ENCODE measurements around the gene GLI1. TPM values are rescaled to one million over a fixed set of nuclear protein-coding genes. Genes with fewer than 3 reads are reported as not detected.
A peak's percentile ranks its signal among the peaks of the same experiment; 100 is the strongest.

The GLI1 gene
- polyA plus RNA-seq, 10 donors, result 6.4 to 18.4 (median 10.7) TPM

- DNase-seq, result peak in 2 of 3 donors; percentile 48 to 70
These were observed 58.8 kb downstream of the GLI1 start for GRCh38 chr12:57518176-57518919.

GRCh38 chr12:57518920-57519795 is 59.6 kb downstream of the GLI1 start:
- no peak for DNase-seq

DNA sequence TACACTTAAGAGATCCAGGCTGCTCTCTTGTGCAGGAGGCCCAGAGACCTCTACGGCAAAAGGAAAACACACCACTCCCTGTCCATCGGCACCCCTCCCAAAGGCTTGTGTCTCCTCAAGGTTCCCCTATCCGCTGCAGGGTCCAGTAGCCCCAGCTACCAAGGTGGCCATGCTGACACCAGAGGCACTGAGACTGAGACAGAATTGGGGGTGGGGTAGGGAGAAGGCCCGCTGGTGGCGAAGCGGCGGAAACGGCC is 60.1 kb downstream of the GLI1 start:
- DNase-seq, result peak in 2 of 3 donors; percentile 21 to 30

- peak; percentile 99 for DNase-seq
These were observed 60.7 kb downstream of the GLI1 start, which contains the start of gene DDIT3 for GRCh38 chr12:57520053-57520818. TSS of gene DDIT3 (minus strand) at chr12:57520514. CDS start at chr12:57517406, 3,108 bp downstream.

DNA sequence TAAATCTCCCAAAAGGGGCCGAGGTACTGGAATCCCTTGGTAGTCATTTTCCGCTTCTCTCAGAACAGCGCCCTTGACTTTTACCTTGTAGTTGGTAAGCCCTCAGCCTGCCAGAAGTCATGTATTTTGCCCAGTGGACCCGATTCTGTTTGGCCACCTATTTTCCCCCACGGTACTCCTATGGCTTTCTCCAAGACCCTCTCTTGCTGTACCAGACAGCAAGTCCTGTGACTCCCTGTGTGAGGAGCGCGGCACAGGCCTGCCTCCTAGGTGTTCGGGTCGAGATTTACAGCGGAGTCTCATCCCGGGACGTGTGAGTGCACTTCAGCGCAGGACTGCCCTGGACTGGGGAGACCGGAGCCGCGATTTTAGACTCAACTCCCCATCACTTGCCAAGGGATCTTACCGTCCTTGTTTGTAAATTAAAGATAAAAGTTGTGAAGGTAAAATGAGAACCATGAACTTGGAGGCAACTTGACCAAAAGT is 62.0 kb downstream of the GLI1 start:
- peak; percentile 51 to 81 (median 53) for DNase-seq

Other genes with a start within 250 kb of the GLI1 start
- gene NXPH4, start 243.0 kb upstream of the GLI1 start, polyA plus RNA-seq (ENCODE audit: insufficient read length in 10 of 10), result 1 to 10 TPM; 1.7 to 5.1 (median 2.1) TPM
- gene SHMT2, start 230.1 kb upstream of the GLI1 start, polyA plus RNA-seq (ENCODE audit: insufficient read length in 10 of 10), result 10 to 100 TPM; 50.2 to 76.8 (median 63.3) TPM
- gene STAC3, start 208.6 kb upstream of the GLI1 start, polyA plus RNA-seq (ENCODE audit: insufficient read length in 10 of 10), result 100 to 1,000 TPM; 248 to 457 (median 368) TPM
- 10 to 100 TPM; 33.2 to 59.4 (median 49.1) TPM for gene R3HDM2, start 28.7 kb upstream of the GLI1 start, polyA plus RNA-seq (ENCODE audit: insufficient read length in 10 of 10)
- gene INHBC, start 25.0 kb upstream of the GLI1 start, polyA plus RNA-seq (ENCODE audit: insufficient read length in 10 of 10), result under 1 TPM in 8 of 10 donors, not detected in 2; 0.12 to 0.42 (median 0.20) TPM
- 1 to 10 TPM in 9 of 10 donors, under 1 TPM in 1; 0.83 to 4.6 (median 2.3) TPM for gene INHBE, start 4.5 kb upstream of the GLI1 start, polyA plus RNA-seq (ENCODE audit: insufficient read length in 10 of 10)
- 10 to 100 TPM in 1 of 10 donors, 1 to 10 TPM in 9; 3.5 to 10.6 (median 6.6) TPM for gene ARHGAP9, start 20.1 kb downstream of the GLI1 start, polyA plus RNA-seq (ENCODE audit: insufficient read length in 10 of 10)
- 100 to 1,000 TPM in 2 of 10 donors, 10 to 100 TPM in 8; 72.4 to 114 (median 90.8) TPM for gene MARS1, start 28.3 kb downstream of the GLI1 start, polyA plus RNA-seq (ENCODE audit: insufficient read length in 10 of 10)
- 10 to 100 TPM in 9 of 10 donors, 1 to 10 TPM in 1; 9.9 to 13.4 (median 11.4) TPM for gene DDIT3, start 60.7 kb downstream of the GLI1 start, polyA plus RNA-seq (ENCODE audit: insufficient read length in 10 of 10)
- 10 to 100 TPM; 29.4 to 50.0 (median 36.5) TPM for gene MBD6, start 63.0 kb downstream of the GLI1 start, polyA plus RNA-seq (ENCODE audit: insufficient read length in 10 of 10)
- gene DCTN2, start 87.4 kb downstream of the GLI1 start, polyA plus RNA-seq (ENCODE audit: insufficient read length in 10 of 10), result 100 to 1,000 TPM; 131 to 157 (median 148) TPM
- gene KIF5A, start 90.3 kb downstream of the GLI1 start, polyA plus RNA-seq (ENCODE audit: insufficient read length in 10 of 10), result under 1 TPM in 9 of 10 donors, not detected in 1; 0.08 to 0.46 (median 0.17) TPM
- 10 to 100 TPM; 10.4 to 16.0 (median 11.4) TPM for gene PIP4K2C, start 131.4 kb downstream of the GLI1 start, polyA plus RNA-seq (ENCODE audit: insufficient read length in 10 of 10)
- 10 to 100 TPM; 21.8 to 42.7 (median 26.5) TPM for gene DTX3, start 145.0 kb downstream of the GLI1 start, polyA plus RNA-seq (ENCODE audit: insufficient read length in 10 of 10)
- gene ARHGEF25, start 151.7 kb downstream of the GLI1 start, polyA plus RNA-seq (ENCODE audit: insufficient read length in 10 of 10), result 10 to 100 TPM; 30.5 to 47.9 (median 37.8) TPM
- 1 to 10 TPM; 1.5 to 3.1 (median 2.6) TPM for gene B4GALNT1, start 173.4 kb downstream of the GLI1 start, polyA plus RNA-seq (ENCODE audit: insufficient read length in 10 of 10)
- 100 to 1,000 TPM; 112 to 161 (median 121) TPM for gene OS9, start 234.3 kb downstream of the GLI1 start, polyA plus RNA-seq (ENCODE audit: insufficient read length in 10 of 10)

Data from muscle of back (tissue), 11 donors.